ENCODE data around the gene INTS7. TPM values are rescaled to one million over a fixed set of nuclear protein-coding genes. Genes with fewer than 3 reads are reported as not detected.
"Not testable (repeated sequence)": the region's sequence is repeated elsewhere in the genome, so short reads cannot be mapped to it uniquely, and the experiment has no call there.

The INTS7 gene
- total RNA-seq, 4 donors from 2014 or later: 6.7 to 11.0 (median 9.5) TPM

- no peak for TF ChIP-seq CTCF (IDR thresholded peaks at IDR 0.05)
- DNase-seq (ENCODE audit: low spot score): no peak
- no peak for ATAC-seq (ENCODE audit: low FRiP score)
Observed at GRCh38 chr1:212037900-212038299, 2.5 kb upstream of the INTS7 start.

- ATAC-seq (ENCODE audit: low FRiP score) (peak; percentile 1), DNase-seq (ENCODE audit: low spot score) (no peak)
- no peak for TF ChIP-seq CTCF (IDR thresholded peaks at IDR 0.05)
Observed at GRCh38 chr1:212035835-212036605, 663 bp upstream of the INTS7 start.

GRCh38 chr1:212034516-212035122, 738 bp downstream of the INTS7 start:
- no peak for TF ChIP-seq CTCF (IDR thresholded peaks at IDR 0.05)
- ATAC-seq (ENCODE audit: low FRiP score): peak; percentile 6
- DNase-seq (ENCODE audit: low spot score): no peak

- DNase-seq (ENCODE audit: low spot score) (no peak), ATAC-seq (ENCODE audit: low FRiP score) (peak; percentile 31)
- TF ChIP-seq CTCF (IDR thresholded peaks at IDR 0.05): no peak
Observed at GRCh38 chr1:212030936-212031528, 4.3 kb downstream of the INTS7 start.

- ATAC-seq (ENCODE audit: low FRiP score); DNase-seq (ENCODE audit: low spot score): not testable (repeated sequence)
Observed at GRCh38 chr1:212027727-212028126, 7.6 kb downstream of the INTS7 start.

- DNase-seq (ENCODE audit: low spot score): no peak
Observed at GRCh38 chr1:212024469-212025149, 10.7 kb downstream of the INTS7 start.

GRCh38 chr1:212022908-212023307, 12.4 kb downstream of the INTS7 start:
- not testable (repeated sequence) for DNase-seq (ENCODE audit: low spot score); ATAC-seq (ENCODE audit: low FRiP score)

More at GRCh38 chr1:212024469-212025149, 10.7 kb downstream of the INTS7 start:
- no peak for ATAC-seq (ENCODE audit: low FRiP score)
- no peak for TF ChIP-seq CTCF (IDR thresholded peaks at IDR 0.05)

Measured in omental fat pad (tissue), 4 donors.